Ovary (tissue), 9 donors: ENCODE data around the gene MROH9. TPM values are rescaled to one million over a fixed set of nuclear protein-coding genes. Genes with fewer than 3 reads are reported as not detected.

Source experiments
- DNase-seq, 5 donors: peaks; one replicate each; pipeline ENCODE4 v3.0.0-alpha.2; 2019 to 2020
- H3K27ac ChIP-seq, 2 donors: fragments of 200-600 bp; one replicate each; pipeline versions ENCODE4 v1.5.1 to v1.8.0; 2019 to 2022
- H3K27me3 ChIP-seq: fragments of 200-600 bp; one replicate; pipeline ENCODE4 v1.8.0; 2022
- H3K36me3 ChIP-seq: fragments of 200-600 bp; sonication (generic); one replicate; pipeline ENCODE4 v1.5.1; 2019
- H3K4me1 ChIP-seq: one replicate; pipeline ENCODE4 v1.8.1; 2013; ENCODE audit warnings: mild to moderate bottlenecking, moderate library complexity; ENCODE audit not compliant: insufficient read depth
- H3K4me3 ChIP-seq: fragments of 200-600 bp; sonication (generic); one replicate; pipeline ENCODE4 v1.5.1; 2017
- H3K9me3 ChIP-seq, 2 donors: fragments of 200-600 bp in 1 of 2; sonication (generic) in 1 of 2; one replicate each; pipeline versions ENCODE4 v1.5.1 to v1.8.1; 2013 to 2019; ENCODE audit warnings: mild to moderate bottlenecking in 1 of 2, moderate library complexity in 1 of 2
- EP300 ChIP-seq: sonication (generic); formaldehyde crosslinking; IDR thresholded peaks from one replicate; pipeline ENCODE4 v1.6.1; 2017; ENCODE audit warnings: antibody characterized with exemption
- POLR2A ChIP-seq: fragments of 450-650 bp; IDR thresholded peaks from one replicate; pipeline ENCODE4 v1.6.1; 2017; ENCODE audit warnings: antibody characterized with exemption, mild to moderate bottlenecking, moderate library complexity
- WGBS, 3 donors: extraction: QIAGEN DNeasy Blood & Tissue Kit in 1 of 3; methylation state at CpG; one replicate each; pipeline versions ENCODE4 v1.1.5 to v1.1.7; 2013 to 2017; 5-methylcytosine and 5-hydroxymethylcytosine counted together
- intact Hi-C, 4 donors: fragments of 100-400 bp; cut with DNase I; formaldehyde crosslinking; loops; one replicate each; pipeline versions ENCODE4 v1.11.0 to v1.15.1; 2022 to 2023
- polyA plus RNA-seq, 2 donors: library from polyadenylated mRNA; stranded (reverse); fragments of 200-250 nt in 1 of 2; fragments of 350-450 nt in 1 of 2; fragmentation: Illumina TruSeq in 1 of 2; extraction: RNeasy Lipid Tissue Mini Kit (QIAGEN cat#74804) in 1 of 2; gene quantifications; one replicate each; pipeline ENCODE4 v1.2.3, GENCODE V29; 2013 to 2014
- total RNA-seq, 7 donors: library from RNA; depleted of rRNA in 2 of 7; stranded (reverse); fragments of >200 nt in 2 of 7; fragmentation: NEBNext Ultra II Directional in 3 of 7; extraction: Animal tissue kit (Norgen Biotek cat#: 25700) in 3 of 7; gene quantifications; one replicate each; pipeline versions ENCODE4 v1.1.0 to v1.2.4, GENCODE V29; 2016 to 2023
- TF ChIP-seq, protein P1 (sequence below), 3 donors: fragments of 450-650 bp in 2 of 3; fragments of 200-600 bp in 1 of 3; IDR thresholded peaks; one replicate each; pipeline versions ENCODE4 v1.5.1 to v1.8.0; 2016 to 2022; ENCODE audit warnings: antibody characterized with exemption in 3 of 3, mild to moderate bottlenecking in 1 of 3
- donor health status: DM: no; HTN: no; CAD: no; lungs with moderate emphysema.
- donor health status: DM: no; HTN: no; CAD: no.
- donor health status: Bipolar disorder and iron deficiency.
- donor health status: DM: yes; HTN: yes; CAD: no.
- donor health status: DM: no; HTN: no; CAD: no.
- donor health status: DM: yes; HTN: yes; CAD: no.

The MROH9 gene
- total and polyA plus RNA-seq, 9 donors = 0.07 to 1.3 (median 0.16) TPM; not detected in 5

DNA sequence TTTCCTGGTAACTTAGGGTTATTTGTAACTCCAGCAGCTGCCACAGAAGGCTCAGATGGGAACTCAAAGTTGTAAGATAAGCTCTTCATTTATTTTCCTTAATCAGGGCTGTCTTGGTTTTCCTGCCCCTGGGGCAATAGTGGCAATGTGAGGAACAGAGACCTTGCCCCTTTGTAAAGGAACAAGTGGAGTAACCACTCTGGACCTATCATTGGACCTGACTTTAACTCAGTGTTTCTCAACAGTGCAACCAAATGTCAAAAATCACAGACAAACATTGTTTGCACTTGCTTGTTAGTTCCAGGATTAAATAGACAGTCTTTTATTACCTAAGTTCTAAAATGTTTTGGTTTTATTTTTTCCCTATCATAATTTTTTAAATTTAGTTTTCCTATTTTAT lies 152.6 kb downstream of the MROH9 start:
- H3K36me3 ChIP-seq = no peaks in the 10 kb centered on the region
- TF ChIP-seq EP300 (no peak), POLR2A (no peak)
- TF ChIP-seq, protein P1, sequence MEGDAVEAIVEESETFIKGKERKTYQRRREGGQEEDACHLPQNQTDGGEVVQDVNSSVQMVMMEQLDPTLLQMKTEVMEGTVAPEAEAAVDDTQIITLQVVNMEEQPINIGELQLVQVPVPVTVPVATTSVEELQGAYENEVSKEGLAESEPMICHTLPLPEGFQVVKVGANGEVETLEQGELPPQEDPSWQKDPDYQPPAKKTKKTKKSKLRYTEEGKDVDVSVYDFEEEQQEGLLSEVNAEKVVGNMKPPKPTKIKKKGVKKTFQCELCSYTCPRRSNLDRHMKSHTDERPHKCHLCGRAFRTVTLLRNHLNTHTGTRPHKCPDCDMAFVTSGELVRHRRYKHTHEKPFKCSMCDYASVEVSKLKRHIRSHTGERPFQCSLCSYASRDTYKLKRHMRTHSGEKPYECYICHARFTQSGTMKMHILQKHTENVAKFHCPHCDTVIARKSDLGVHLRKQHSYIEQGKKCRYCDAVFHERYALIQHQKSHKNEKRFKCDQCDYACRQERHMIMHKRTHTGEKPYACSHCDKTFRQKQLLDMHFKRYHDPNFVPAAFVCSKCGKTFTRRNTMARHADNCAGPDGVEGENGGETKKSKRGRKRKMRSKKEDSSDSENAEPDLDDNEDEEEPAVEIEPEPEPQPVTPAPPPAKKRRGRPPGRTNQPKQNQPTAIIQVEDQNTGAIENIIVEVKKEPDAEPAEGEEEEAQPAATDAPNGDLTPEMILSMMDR (IDR thresholded peaks at IDR 0.05) = no peak
- H3K27ac ChIP-seq = no peak overlapping the region
- no peaks in the 10 kb centered on the region for H3K27me3 ChIP-seq
- no peak overlapping the region for H3K4me3 ChIP-seq
- intact Hi-C loops = loop anchor here in 1 of 4 donors (10.0 kb wide), 1 partner anchor 227 kb away; the partner anchor contains the start of gene FMO4
- no peak for DNase-seq
- peaks cover 3% of the 10 kb centered on the region for H3K4me1 ChIP-seq
- no peaks in the 10 kb centered on the region for H3K9me3 ChIP-seq

- Histone ChIP-seq H3K27ac (no peak within 1 kb of the TSS), H3K36me3 (no peaks in the 10 kb centered on the region), H3K4me1 (no peaks in the 10 kb centered on the region), H3K4me3 (no peak within 1 kb of the TSS), H3K27me3 (no peaks in the 10 kb centered on the region), H3K9me3 (no peaks in the 10 kb centered on the region)
- intact Hi-C loops = no loop called here
- TF ChIP-seq EP300 (no peak), POLR2A (no peak)
- TF ChIP-seq, protein P1 (IDR thresholded peaks at IDR 0.05) = no peak
- 89 to 92% (median 92%) methylated on average over 5 of the region's 5 CpGs for WGBS, 3 donors
- DNase-seq = no peak
These were observed 155.3 kb downstream of the MROH9 start, which contains the start of gene FMO3 for GRCh38 chr1:171090604-171091003. Gene FMO3 (plus strand): TSS chr1:171090905. CDS start chr1:171092659, 1,754 bp downstream.

DNA sequence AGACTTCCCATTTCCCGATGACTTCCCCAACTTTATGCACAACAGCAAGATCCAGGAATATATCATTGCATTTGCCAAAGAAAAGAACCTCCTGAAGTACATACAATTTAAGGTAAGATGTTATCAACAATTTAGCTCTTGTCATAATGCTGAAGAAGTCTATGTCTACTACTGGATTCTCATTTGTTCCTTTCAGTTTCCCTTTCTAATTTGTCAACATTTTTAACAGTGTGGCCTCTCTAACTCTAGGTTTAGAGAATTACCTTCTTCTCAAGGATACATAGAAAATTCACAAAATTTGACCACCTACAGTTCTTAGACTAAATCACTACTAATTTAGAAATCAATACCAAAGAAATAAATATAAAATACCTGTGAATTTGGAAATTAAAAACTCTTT lies 168.5 kb downstream of the MROH9 start:
- no peaks in the 10 kb centered on the region for H3K4me1 ChIP-seq
- intact Hi-C loops = no loop called here
- 94 to 97% (median 96%) methylated on average over 1 of the region's 1 CpG for WGBS, 3 donors
- no peak overlapping the region for H3K27ac ChIP-seq
- H3K27me3 ChIP-seq = no peaks in the 10 kb centered on the region
- no peak for DNase-seq
- no peaks in the 10 kb centered on the region for H3K36me3 ChIP-seq
- H3K4me3 ChIP-seq = no peak overlapping the region
- no peak for TF ChIP-seq EP300
- no peak for TF ChIP-seq POLR2A
- TF ChIP-seq, protein P1 (IDR thresholded peaks at IDR 0.05) = no peak
- no peaks in the 10 kb centered on the region for H3K9me3 ChIP-seq

- Histone ChIP-seq H3K27me3 (no peaks in the 10 kb centered on the region), H3K4me3 (no peak overlapping the region), H3K36me3 (no peaks in the 10 kb centered on the region), H3K9me3 (no peaks in the 10 kb centered on the region), H3K4me1 (no peaks in the 10 kb centered on the region), H3K27ac (no peak overlapping the region)
- no peak for DNase-seq
- TF ChIP-seq, protein P1 (IDR thresholded peaks at IDR 0.05) = no peak
- no peak for TF ChIP-seq EP300
- WGBS, 3 donors = 48 to 75% (median 58%) methylated on average over 3 of the region's 3 CpGs
- intact Hi-C loops = no loop called here
These were observed 172.1 kb downstream of the MROH9 start for GRCh38 chr1:171107262-171107940.
